Type B pancreatic cell (in vitro differentiated cells): Measurements from ENCODE around the gene SLC25A42. TPM values are rescaled to one million over a fixed set of nuclear protein-coding genes. Genes with fewer than 3 reads are reported as not detected.
"Not testable (repeated sequence)": the region's sequence is repeated elsewhere in the genome, so short reads cannot be mapped to it uniquely, and the experiment has no call there.

Experiments used
- DNase-seq: peaks from one replicate; pipeline ENCODE4 v3.0.0; 2021; ENCODE audit warnings: mixed read lengths; ENCODE audit not compliant: unreplicated experiment; ENCODE audit errors: extremely low spot score
- H3K27ac Mint-ChIP-seq: 2 replicates; pipeline ENCODE4 v1.8.0; 2021; ENCODE audit warnings: mild to moderate bottlenecking, mixed read lengths
- H3K27me3 Mint-ChIP-seq: 2 replicates; pipeline ENCODE4 v1.8.0; 2021; ENCODE audit warnings: mixed read lengths
- H3K36me3 Mint-ChIP-seq: 2 replicates; pipeline ENCODE4 v1.8.0; 2021; ENCODE audit warnings: mixed read lengths
- H3K4me1 Mint-ChIP-seq: one replicate; pipeline ENCODE4 v1.8.0; 2021; ENCODE audit warnings: mixed read lengths; ENCODE audit not compliant: unreplicated experiment
- H3K4me3 Mint-ChIP-seq: 2 replicates; pipeline ENCODE4 v1.8.0; 2021; ENCODE audit warnings: mild to moderate bottlenecking, mixed read lengths
- H3K9me3 Mint-ChIP-seq: 2 replicates; pipeline ENCODE4 v1.8.0; 2021; ENCODE audit warnings: mixed read lengths
- CTCF ChIP-seq: fragments of 200-600 bp; sonication (generic); conservative IDR thresholded peaks from 2 replicates; pipeline ENCODE4 v1.5.0; 2021; ENCODE audit warnings: antibody characterized with exemption, mild to moderate bottlenecking
- long read RNA-seq: library from polyadenylated mRNA; unstranded; transcript quantifications from one replicate; pipeline ENCODE4 v2.0.0, GENCODE V29; 2020
- total RNA-seq: library from RNA; stranded (reverse); gene quantifications from 2 replicates; pipeline ENCODE4 v1.2.1, GENCODE V29; 2021; ENCODE audit warnings: low replicate concordance

The SLC25A42 gene
- total RNA-seq, result 10.0 and 13.4 TPM in 2 replicates
- long read RNA-seq, partial matches to known transcripts, result 0 of 2 reads
- long read RNA-seq, other reads (novel, unspliced or antisense), result 2 of 2 reads

- peak; percentile 99 for DNase-seq
- Mint-ChIP-seq H3K27me3 (no peaks in the 10 kb centered on the region), H3K9me3 (no peaks in the 10 kb centered on the region), H3K4me1 (peaks cover 23% of the 10 kb centered on the region), H3K36me3 (no peaks in the 10 kb centered on the region), H3K4me3 (peak within 1 kb of the TSS; percentile 96), H3K27ac (peak within 1 kb of the TSS; percentile 89)
- no peak for TF ChIP-seq CTCF
Measured at GRCh38 chr19:19063183-19064097, at the start of gene SLC25A42. TSS of gene SLC25A42 (plus strand) at chr19:19063994. CDS start at chr19:19096125, 32,131 bp downstream.

GRCh38 chr19:19021115-19021514 is 42.7 kb upstream of the SLC25A42 start:
- H3K4me3 Mint-ChIP-seq, result no peak overlapping the region
- DNase-seq, result no peak
- no peaks in the 10 kb centered on the region for H3K27me3 Mint-ChIP-seq
- TF ChIP-seq CTCF, result no peak
- no peak overlapping the region for H3K27ac Mint-ChIP-seq
- H3K9me3 Mint-ChIP-seq, result no peaks in the 10 kb centered on the region
- H3K36me3 Mint-ChIP-seq, result peaks cover 16% of the 10 kb centered on the region
- peaks cover 4% of the 10 kb centered on the region for H3K4me1 Mint-ChIP-seq

- no peak for TF ChIP-seq CTCF
- no peak overlapping the region for H3K27ac Mint-ChIP-seq
- no peak for DNase-seq
- no peak overlapping the region for H3K4me3 Mint-ChIP-seq
- H3K36me3 Mint-ChIP-seq, result peaks cover 18% of the 10 kb centered on the region
- H3K27me3 Mint-ChIP-seq, result no peaks in the 10 kb centered on the region
- H3K9me3 Mint-ChIP-seq, result no peaks in the 10 kb centered on the region
- H3K4me1 Mint-ChIP-seq, result peaks cover 4% of the 10 kb centered on the region
Measured at GRCh38 chr19:19022380-19022961, 41.3 kb upstream of the SLC25A42 start.

GRCh38 chr19:19023376-19023775 is 40.4 kb upstream of the SLC25A42 start:
- not testable (repeated sequence) for H3K9me3 Mint-ChIP-seq, H3K27me3 Mint-ChIP-seq, DNase-seq, H3K27ac Mint-ChIP-seq, H3K4me3 Mint-ChIP-seq, H3K4me1 Mint-ChIP-seq
- H3K36me3 Mint-ChIP-seq, result peaks cover 25% of the 10 kb centered on the region

- peaks cover 4% of the 10 kb centered on the region for H3K4me1 Mint-ChIP-seq
- no peak for DNase-seq
- no peak overlapping the region for H3K4me3 Mint-ChIP-seq
- H3K36me3 Mint-ChIP-seq, result peaks cover 25% of the 10 kb centered on the region
- H3K9me3 Mint-ChIP-seq, result no peaks in the 10 kb centered on the region
- H3K27me3 Mint-ChIP-seq, result no peaks in the 10 kb centered on the region
- no peak overlapping the region for H3K27ac Mint-ChIP-seq
- TF ChIP-seq CTCF, result no peak
Measured at GRCh38 chr19:19025861-19026260, 37.9 kb upstream of the SLC25A42 start.
